H1 (cell line): ENCODE data around the gene CCL22. TPM values are rescaled to one million over a fixed set of nuclear protein-coding genes. Genes with fewer than 3 reads are reported as not detected.

Experiments
- ATF2 ChIP-seq: IDR thresholded peaks from 2 replicates; pipeline ENCODE4 v1.6.1; 2012; ENCODE audit warnings: low read length, inconsistent platforms
- BCL11A ChIP-seq, 2 experiments: IDR thresholded peaks; one replicate each; pipeline ENCODE4 v1.6.1; 2011; ENCODE audit warnings: low read depth in 2 of 2, low read length in 2 of 2, mild to moderate bottlenecking in 2 of 2
- CREB1 ChIP-seq: IDR thresholded peaks from 2 replicates; pipeline ENCODE4 v1.6.1; 2012; ENCODE audit warnings: inconsistent platforms
- CTCF ChIP-seq, 3 experiments: IDR thresholded peaks; 1 replicate in 2 of 3; 2 replicates in 1 of 3; pipeline versions ENCODE4 v1.5.1 to v1.6.1; 2011; ENCODE audit warnings: low read length in 3 of 3, mild to moderate bottlenecking in 3 of 3, inconsistent platforms in 2 of 3, low read depth in 1 of 3, moderate library complexity in 1 of 3; ENCODE audit not compliant: insufficient read depth in 1 of 3; ENCODE audit errors: control extremely low read depth in 1 of 3
- GABPA ChIP-seq: IDR thresholded peaks from 2 replicates; pipeline ENCODE4 v1.6.1; 2011; ENCODE audit warnings: mild to moderate bottlenecking, low read length, moderate library complexity, borderline replicate concordance; ENCODE audit not compliant: insufficient read depth
- KDM4A ChIP-seq: IDR thresholded peaks from one replicate; pipeline ENCODE4 v1.7.1; 2012; ENCODE audit warnings: low read depth, mild to moderate bottlenecking, moderate library complexity, low read length, inconsistent platforms; ENCODE audit not compliant: severe bottlenecking
- MAFK ChIP-seq: IDR thresholded peaks from 2 replicates; pipeline ENCODE4 v1.6.1; 2012; ENCODE audit warnings: low read depth, mild to moderate bottlenecking, improper control_type of control experiment, low read length
- RBBP5 ChIP-seq: IDR thresholded peaks from 2 replicates; pipeline ENCODE4 v1.7.1; 2012; ENCODE audit warnings: low read depth, mild to moderate bottlenecking, inconsistent platforms, low read length, moderate library complexity, borderline replicate concordance
- RXRA ChIP-seq: IDR thresholded peaks from 2 replicates; pipeline ENCODE4 v1.6.1; 2011; ENCODE audit warnings: low read depth, mild to moderate bottlenecking, low read length, moderate library complexity; ENCODE audit not compliant: insufficient read depth
- SUZ12 ChIP-seq: fragments of 200-600 bp; sonication (generic); IDR thresholded peaks from 2 replicates; pipeline ENCODE4 v1.6.1; 2012; ENCODE audit warnings: mild to moderate bottlenecking, inconsistent platforms, low read length, moderate library complexity, mixed read lengths
- polyA plus RNA-seq, 7 experiments: library from polyadenylated mRNA; depleted of rRNA in 3 of 7; stranded (reverse) in 5 of 7; unstranded in 2 of 7; fragments of >200 nt in 5 of 7; fragments of 200-250 nt in 2 of 7; gene quantifications; 1 replicate in 5 of 7; 2 replicates in 1 of 7; 4 replicates in 1 of 7; pipeline versions ENCODE4 v1.2.1 to v1.2.3, GENCODE V29; 2011 to 2013; ENCODE audit warnings: missing spikeins in 2 of 7, mixed read lengths in 2 of 7
- total RNA-seq: library from RNA; stranded (reverse); fragmentation: NEBNext Ultra II Directional; extraction: Animal tissue kit (Norgen Biotek cat#: 25700); gene quantifications from 2 replicates; pipeline ENCODE4 v1.2.1, GENCODE V29; 2021

CCL22 gene
- total and polyA plus RNA-seq, 2 of the 8 experiments (the other 6 are each of a cell fraction or from before 2014, with no cell fraction given): not detected

GRCh38 chr16:57407521-57408353 is 49.2 kb downstream of the CCL22 start (continued):
- TF ChIP-seq CTCF (IDR thresholded peaks at IDR 0.05; ENCODE audit: control extremely low read depth in 1 of 3, insufficient read depth in 1 of 3, low read depth in 1 of 3, low read length in 3 of 3) (no peak), RBBP5 (no peak), RXRA (no peak), KDM4A (no peak), GABPA (no peak), MAFK (no peak), SUZ12 (no peak), ATF2 (no peak), CREB1 (no peak), BCL11A (IDR thresholded peaks at IDR 0.05; ENCODE audit: low read depth in 2 of 2, low read length in 2 of 2) (no peak)
